Activated CD8-positive, alpha-beta memory T cell treated with anti-CD3 and anti-CD28 coated beads, Interleukin-2, amount 50 U/mL, for 24 hours (primary cell): Measurements from ENCODE around the gene PRKCH.

ENCODE experiments used
- DNase-seq: peaks from one replicate; pipeline ENCODE4 v3.0.0-alpha.2; 2020; ENCODE audit errors: extremely low read depth

Gene PRKCH

GRCh38 chr14:61321385-61322010 lies at the start of gene PRKCH:
TSS of gene PRKCH (plus strand) at chr14:61321579. CDS start at chr14:61322102, 523 bp downstream.
- peak; percentile 47 for DNase-seq

- DNase-seq = no peak
Measured at GRCh38 chr14:61277232-61277631, 44.1 kb upstream of the PRKCH start.

GRCh38 chr14:61277784-61278183 lies 43.6 kb upstream of the PRKCH start:
- no peak for DNase-seq

- DNase-seq = no peak
Measured at GRCh38 chr14:61279082-61279481, 42.3 kb upstream of the PRKCH start.

GRCh38 chr14:61280092-61280525 lies 41.3 kb upstream of the PRKCH start:
- DNase-seq = no peak

- DNase-seq = peak; percentile 26
Measured at GRCh38 chr14:61280526-61281185, 40.7 kb upstream of the PRKCH start.

- DNase-seq = no peak
Measured at GRCh38 chr14:61281186-61281947, 40.0 kb upstream of the PRKCH start, which contains the start of gene TMEM30B. TSS of gene TMEM30B (minus strand) at chr14:61281338. CDS start at chr14:61281147, 191 bp downstream.

- DNase-seq = no peak
Measured at GRCh38 chr14:61281948-61282275, 39.5 kb upstream of the PRKCH start.

- DNase-seq = no peak
Measured at GRCh38 chr14:61282746-61283145, 38.6 kb upstream of the PRKCH start.

GRCh38 chr14:61284001-61284400 lies 37.4 kb upstream of the PRKCH start:
- no peak for DNase-seq

GRCh38 chr14:61285364-61285763 lies 36.0 kb upstream of the PRKCH start:
- no peak for DNase-seq

GRCh38 chr14:61287196-61287595 lies 34.2 kb upstream of the PRKCH start:
- DNase-seq = no peak

- no peak for DNase-seq
Measured at GRCh38 chr14:61288228-61288627, 33.2 kb upstream of the PRKCH start.

GRCh38 chr14:61288720-61289119 lies 32.7 kb upstream of the PRKCH start:
- no peak for DNase-seq

GRCh38 chr14:61290701-61291100 lies 30.7 kb upstream of the PRKCH start:
- DNase-seq = no peak

GRCh38 chr14:61296151-61296550 lies 25.2 kb upstream of the PRKCH start:
- DNase-seq = no peak

- no peak for DNase-seq
Measured at GRCh38 chr14:61296719-61297502, 24.5 kb upstream of the PRKCH start.

- DNase-seq = no peak
Measured at GRCh38 chr14:61297581-61297980, 23.8 kb upstream of the PRKCH start.

- no peak for DNase-seq
Measured at GRCh38 chr14:61298824-61299223, 22.6 kb upstream of the PRKCH start.

- no peak for DNase-seq
Measured at GRCh38 chr14:61300209-61300608, 21.2 kb upstream of the PRKCH start.

- no peak for DNase-seq
Measured at GRCh38 chr14:61300754-61301153, 20.6 kb upstream of the PRKCH start.

- no peak for DNase-seq
Measured at GRCh38 chr14:61304688-61305087, 16.7 kb upstream of the PRKCH start.
